SK-N-SH (cell line): ENCODE data around the gene C6orf136. TPM values are rescaled to one million over a fixed set of nuclear protein-coding genes. Genes with fewer than 3 reads are reported as not detected.
A peak's percentile ranks its signal among the peaks of the same experiment; 100 is the strongest.

Experiments used
- CTCF ChIA-PET: fragments of 300-600, 350-600 bp; formaldehyde crosslinking; extraction: SDS; loops from one replicate; lab custom pipeline; 2021; lab: Yijun Ruan, JAX
- POLR2A ChIA-PET: fragments of 350-600 bp; sonication (Branson Sonifier 250); formaldehyde crosslinking; extraction: SDS; loops from one replicate; lab custom pipeline; 2020; ENCODE audit warnings: antibody characterized with exemption, inconsistent platforms; lab: Yijun Ruan, JAX
- DNase-seq: peaks from one replicate; pipeline ENCODE4 v3.0.0; 2012
- H2AFZ ChIP-seq: fragments of 200-600 bp; sonication (generic); 2 replicates; pipeline ENCODE4 v1.8.1; 2016; ENCODE audit warnings: antibody characterized with exemption, mild to moderate bottlenecking, low read depth
- H3F3A ChIP-seq: fragments of 200-600 bp; sonication (generic); replicated peaks from 2 replicates; pipeline ENCODE3; 2016; ENCODE audit warnings: antibody characterized with exemption, mild to moderate bottlenecking; ENCODE audit not compliant: insufficient read depth
- H3K27ac ChIP-seq, 2 experiments: fragments of 200-500 bp in 1 of 2; fragments of 200-600 bp in 1 of 2; sonication (Bioruptor generic) in 1 of 2; sonication (generic), shearing (Covaris generic) in 1 of 2; 2 replicates each; pipeline versions ENCODE4 v1.5.1 to v1.6.1; 2014 to 2016; ENCODE audit warnings: low read depth in 2 of 2, inconsistent platforms in 1 of 2, low read length in 1 of 2, mild to moderate bottlenecking in 1 of 2, mixed read lengths in 1 of 2
- H3K27me3 ChIP-seq: fragments of 200-600 bp; sonication (generic), shearing (Covaris generic); 2 replicates; pipeline ENCODE4 v1.6.1; 2016; ENCODE audit warnings: mixed run types; ENCODE audit not compliant: insufficient read depth
- H3K36me3 ChIP-seq, 2 experiments: fragments of 200-500 bp in 1 of 2; fragments of 200-600 bp in 1 of 2; sonication (Bioruptor generic) in 1 of 2; sonication (generic) in 1 of 2; replicated peaks in 1 of 2; 2 replicates each; pipeline versions ENCODE3 to v1.5.1; 2014 to 2016; ENCODE audit warnings: low read length in 1 of 2, mild to moderate bottlenecking in 1 of 2; ENCODE audit not compliant: insufficient read depth in 2 of 2, control insufficient read depth in 1 of 2
- H3K4me1 ChIP-seq, 2 experiments: fragments of 200-500 bp in 1 of 2; fragments of 200-600 bp in 1 of 2; sonication (Bioruptor generic) in 1 of 2; sonication (generic), shearing (Covaris generic) in 1 of 2; 2 replicates each; pipeline versions ENCODE4 v1.5.1 to v1.6.1; 2014 to 2016; ENCODE audit warnings: low read depth in 1 of 2, low read length in 1 of 2, mixed run types in 1 of 2; ENCODE audit not compliant: insufficient read depth in 2 of 2, control insufficient read depth in 1 of 2
- H3K4me2 ChIP-seq: fragments of 200-600 bp; sonication (generic), shearing (Covaris generic); 2 replicates; pipeline ENCODE4 v1.6.1; 2017; ENCODE audit warnings: mixed run types
- H3K4me3 ChIP-seq, 2 experiments: fragments of 200-500 bp in 1 of 2; fragments of 200-600 bp in 1 of 2; sonication (Bioruptor generic) in 1 of 2; sonication (generic), shearing (Covaris generic) in 1 of 2; 2 replicates each; pipeline versions ENCODE4 v1.5.1 to v1.8.1; 2014 to 2016; ENCODE audit warnings: low read depth in 2 of 2, inconsistent platforms in 1 of 2, low read length in 1 of 2, mild to moderate bottlenecking in 1 of 2, mixed read lengths in 1 of 2, moderate library complexity in 1 of 2
- H3K79me2 ChIP-seq: fragments of 200-600 bp; sonication (generic); 2 replicates; pipeline ENCODE4 v1.8.1; 2017; ENCODE audit warnings: mild to moderate bottlenecking; ENCODE audit not compliant: insufficient read depth
- H3K9ac ChIP-seq: fragments of 200-600 bp; sonication (generic); 2 replicates; pipeline ENCODE4 v1.6.1; 2017; ENCODE audit warnings: mixed run types
- H3K9me2 ChIP-seq: fragments of 200-600 bp; sonication (generic); 2 replicates; pipeline ENCODE4 v1.6.1; 2017; ENCODE audit warnings: mixed run types
- H3K9me3 ChIP-seq: fragments of 200-600 bp; sonication (generic); 2 replicates; pipeline ENCODE4 v1.6.1; 2017; ENCODE audit warnings: mixed run types, mild to moderate bottlenecking, moderate library complexity
- H4K20me1 ChIP-seq: fragments of 200-600 bp; sonication (generic); 2 replicates; pipeline ENCODE4 v1.6.1; 2017; ENCODE audit warnings: mild to moderate bottlenecking, mixed run types; ENCODE audit not compliant: insufficient read depth
- CHD2 ChIP-seq: fragments of 150-350 bp; IDR thresholded peaks from 2 replicates; pipeline ENCODE4 v1.6.1; 2018; ENCODE audit warnings: low read length; ENCODE audit not compliant: partially characterized antibody
- EP300 ChIP-seq, 2 experiments: IDR thresholded peaks; 2 replicates each; pipeline versions ENCODE4 v1.4.0 to v1.6.1; 2012; ENCODE audit warnings: borderline replicate concordance in 1 of 2, low read depth in 1 of 2, low read length in 1 of 2
- FOXM1 ChIP-seq: IDR thresholded peaks from 2 replicates; pipeline ENCODE4 v1.4.0; 2012; ENCODE audit warnings: low read depth, mild to moderate bottlenecking
- NRF1 ChIP-seq: IDR thresholded peaks from 2 replicates; pipeline ENCODE4 v1.6.1; 2012; ENCODE audit warnings: low read depth, mild to moderate bottlenecking, low read length
- PBX3 ChIP-seq: IDR thresholded peaks from 2 replicates; pipeline ENCODE4; 2012
- POLR2AphosphoS5 ChIP-seq: IDR thresholded peaks from 2 replicates; pipeline ENCODE4 v1.6.1; 2012; ENCODE audit warnings: low read depth, low read length
- RFX5 ChIP-seq: IDR thresholded peaks from 2 replicates; pipeline ENCODE4 v1.6.1; 2012; ENCODE audit warnings: mild to moderate bottlenecking, improper control_type of control experiment, low read length
- TAF1 ChIP-seq: IDR thresholded peaks from 2 replicates; pipeline ENCODE4 v1.6.1; 2012; ENCODE audit warnings: low read depth, mild to moderate bottlenecking, low read length, moderate library complexity, borderline replicate concordance
- TCF12 ChIP-seq: IDR thresholded peaks from 2 replicates; pipeline ENCODE4 v1.4.0; 2012
- USF1 ChIP-seq: IDR thresholded peaks from 2 replicates; pipeline ENCODE4 v1.4.0; 2012; ENCODE audit warnings: low read depth, borderline replicate concordance
- WGBS: methylation state at CpG from one replicate; pipeline ENCODE4 v1.1.6; 2017; ENCODE audit warnings: low lambda C conversion rate; 5-methylcytosine and 5-hydroxymethylcytosine counted together
- polyA plus RNA-seq, 3 experiments: library from polyadenylated mRNA; depleted of rRNA; stranded (reverse); fragments of >200 nt; gene quantifications; 2 replicates each; pipeline ENCODE4 v1.2.3, GENCODE V29; 2012

Gene C6orf136
- polyA plus RNA-seq, 1 of the 3 experiments (the other 2 are of a cell fraction): 14.3 TPM

GRCh38 chr6:30601436-30601814, 45.5 kb upstream of the C6orf136 start (continued):
- TF ChIP-seq PBX3: no peak

- Histone ChIP-seq H3F3A (peaks cover 37% of the 10 kb centered on the region), H3K27me3 (no peaks in the 10 kb centered on the region), H3K9me3 (no peaks in the 10 kb centered on the region), H4K20me1 (no peaks in the 10 kb centered on the region)
- POLR2A ChIA-PET: interaction anchor here (1.2 to 1.6 kb wide), 3 partner anchors 9 to 15 kb away, joined by 3 to 18 read pairs (median 3); no protein-coding TSS in a partner anchor
- TF ChIP-seq USF1 (no peak), POLR2AphosphoS5 (peak; percentile 28; the same call in 1 of the 2 replicates)
- TF ChIP-seq, all 33 proteins: peak for 1
- Histone ChIP-seq H3K27ac (no peak overlapping the region), H3K79me2 (no peaks in the 10 kb centered on the region), H3K9me2 (no peaks in the 10 kb centered on the region), H3K36me3 (peaks cover 45 to 67% of the 10 kb centered on the region in 2 experiments), H3K9ac (no peak overlapping the region), H3K4me1 (no peaks in the 10 kb centered on the region), H3K4me2 (no peak overlapping the region), H2AFZ (no peak overlapping the region), H3K4me3 (no peak overlapping the region)
- peak; percentile 33 for DNase-seq
- 97% methylated on average over 17 of the region's 39 CpGs for WGBS
- CTCF ChIA-PET: interaction anchor here (1.6 to 9.9 kb wide), 3 partner anchors 8 to 58 kb away, joined by 7 to 118 read pairs (median 18); no protein-coding TSS in a partner anchor
These were observed 44.9 kb upstream of the C6orf136 start for GRCh38 chr6:30601815-30602641.

DNA sequence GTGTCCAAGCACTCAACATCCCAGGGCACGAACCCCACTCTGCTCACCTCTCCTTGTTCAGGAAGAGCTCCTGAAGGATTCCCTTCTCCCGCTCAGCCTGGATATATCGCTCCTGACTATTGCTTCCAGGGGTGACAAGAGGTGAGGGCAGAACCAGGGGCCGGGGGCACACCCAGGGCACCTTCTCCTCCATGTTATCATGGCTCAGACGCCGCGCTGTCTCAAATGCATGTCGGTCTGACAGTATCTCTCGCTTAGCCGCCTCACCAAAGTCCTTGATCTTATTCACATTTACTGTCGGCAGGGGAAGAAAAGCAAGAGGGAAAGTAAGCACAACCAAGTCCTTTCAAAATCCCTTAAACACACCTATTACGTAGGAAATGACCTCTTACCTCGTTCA, 43.0 kb upstream of the C6orf136 start:
- Histone ChIP-seq H3K27ac (no peak overlapping the region), H3K4me1 (no peaks in the 10 kb centered on the region), H3K79me2 (peaks cover 7% of the 10 kb centered on the region; the same call in 1 of the 2 replicates), H3K4me3 (no peak overlapping the region), H2AFZ (no peak overlapping the region), H3K4me2 (no peak overlapping the region), H3F3A (peaks cover 42% of the 10 kb centered on the region), H3K9ac (no peak overlapping the region), H3K27me3 (no peaks in the 10 kb centered on the region), H3K9me2 (no peaks in the 10 kb centered on the region), H4K20me1 (no peaks in the 10 kb centered on the region), H3K9me3 (no peaks in the 10 kb centered on the region), H3K36me3 (peaks cover 62 to 82% of the 10 kb centered on the region in 2 experiments)
- DNase-seq: no peak
- WGBS: 90% methylated on average over 13 of the region's 13 CpGs
- POLR2A ChIA-PET: interaction anchor here (1.3 kb wide), 1 partner anchor 9 kb away, joined by 4 read pairs; no protein-coding TSS in a partner anchor
- CTCF ChIA-PET: interaction anchor here (0.9 to 1.9 kb wide), 3 partner anchors 9 to 63 kb away, joined by 3 to 5 read pairs (median 4); no protein-coding TSS in a partner anchor
- no peak for TF ChIP-seq EP300 (IDR thresholded peaks at IDR 0.05; ENCODE audit: borderline replicate concordance in 1 of 2, low read depth in 1 of 2, low read length in 1 of 2)
- no peak for TF ChIP-seq USF1
- no peak for TF ChIP-seq CHD2
- no peak for TF ChIP-seq FOXM1
- TF ChIP-seq TAF1: no peak
- TF ChIP-seq NRF1: no peak
- TF ChIP-seq TCF12: no peak
- no peak for TF ChIP-seq RFX5
